LNCaP clone FGC (cell line): ENCODE measurements around the gene CPZ.

Experiments
- DNase-seq: peaks from one replicate; pipeline ENCODE4 v3.0.0-alpha.2; 2011; ENCODE audit warnings: low read depth
- H3K4me3 ChIP-seq: 2 replicates; pipeline ENCODE4 v1.5.1; 2011; ENCODE audit warnings: mild to moderate bottlenecking, low read depth, low read length, control low read depth
- CTCF ChIP-seq: IDR thresholded peaks from 2 replicates; pipeline ENCODE4 v1.5.1; 2012; ENCODE audit warnings: mild to moderate bottlenecking; ENCODE audit not compliant: control insufficient read depth, insufficient read depth; ENCODE audit errors: extremely low read depth

The CPZ gene

GRCh38 chr4:8609824-8610350 lies 17.3 kb downstream of the CPZ start:
- no peak for TF ChIP-seq CTCF
- H3K4me3 ChIP-seq = no peak overlapping the region

GRCh38 chr4:8610858-8611616 lies 18.5 kb downstream of the CPZ start:
- no peak for TF ChIP-seq CTCF
- no peak overlapping the region for H3K4me3 ChIP-seq
- no peak for DNase-seq

More at GRCh38 chr4:8609824-8610350, 17.3 kb downstream of the CPZ start:
- no peak for DNase-seq

- no peak for TF ChIP-seq CTCF
- DNase-seq = no peak
- no peak overlapping the region for H3K4me3 ChIP-seq
These were observed 20.1 kb downstream of the CPZ start for GRCh38 chr4:8612646-8613045.

GRCh38 chr4:8613421-8614364 lies 21.1 kb downstream of the CPZ start:
- H3K4me3 ChIP-seq = no peak overlapping the region
- no peak for DNase-seq
- TF ChIP-seq CTCF = no peak

GRCh38 chr4:8614365-8615193 lies 22.0 kb downstream of the CPZ start:
- TF ChIP-seq CTCF = no peak
- DNase-seq = no peak
- no peak overlapping the region for H3K4me3 ChIP-seq

- no peak overlapping the region for H3K4me3 ChIP-seq
- no peak for TF ChIP-seq CTCF
- DNase-seq = no peak
These were observed 22.8 kb downstream of the CPZ start for GRCh38 chr4:8615366-8615765.
